K562 (cell line): Measurements from ENCODE around the gene SMIM35. TPM values are rescaled to one million over a fixed set of nuclear protein-coding genes. Genes with fewer than 3 reads are reported as not detected.

Experiments
- ATAC-seq: fragments of 200-7000 bp; cut with Tn5 transposase; 3 replicates; pipeline ENCODE4 v1.9.1; 2020; ENCODE audit warnings: moderate library complexity
- BruUV-seq: library from RNA; stranded (reverse); fragments of 400-500 nt; replicated peaks from 2 replicates; lab custom pipeline; 2021; lab: Mats Ljungman, UMichigan
- CTCF ChIA-PET: fragments of 300-600 bp; formaldehyde crosslinking; extraction: SDS; loops from one replicate; lab custom pipeline; 2021; ENCODE audit warnings: low intra/inter-chr PET ratio; lab: Yijun Ruan, JAX
- POLR2A ChIA-PET: fragments of 300-600, 350-650 bp; sonication (Branson Sonifier 250); formaldehyde crosslinking; extraction: SDS; loops from one replicate; lab custom pipeline; 2021; ENCODE audit warnings: antibody characterized with exemption, inconsistent platforms; lab: Yijun Ruan, JAX
- DNase-seq, 4 experiments: peaks; one replicate each; pipeline versions ENCODE4 v3.0.0 to v3.0.0-alpha.2; 2011 to 2018; ENCODE audit warnings: low spot score in 3 of 4, mixed read lengths in 3 of 4; ENCODE audit errors: extremely low read depth in 1 of 4
- FAIRE-seq: peaks from 2 replicates; lab custom pipeline; 2011; peaks lifted over from hg19 to GRCh38; lab: Jason Lieb, UNC
- H2AFZ ChIP-seq: 2 replicates; pipeline ENCODE4 v1.6.0; 2011; ENCODE audit warnings: low read depth, low read length, control low read depth, inconsistent platforms
- H3K27ac ChIP-seq: fragments of 200-600 bp; 3 replicates; pipeline ENCODE4 v1.8.0; 2011; ENCODE audit warnings: low read depth, mild to moderate bottlenecking, control low read depth, inconsistent platforms, low read length, moderate library complexity, mixed read lengths; ENCODE audit errors: extremely low read depth
- H3K27me3 ChIP-seq, 2 experiments: fragments of 300-600 bp in 1 of 2; 2 replicates in 1 of 2; 3 replicates in 1 of 2; pipeline versions ENCODE4 v1.6.0 to v1.8.0; 2011; ENCODE audit warnings: inconsistent platforms in 2 of 2, low read length in 2 of 2, mild to moderate bottlenecking in 1 of 2, mixed read lengths in 1 of 2, moderate library complexity in 1 of 2; ENCODE audit not compliant: control insufficient read depth in 2 of 2, insufficient read depth in 2 of 2
- H3K36me3 ChIP-seq: fragments of 300-600 bp; 3 replicates; pipeline ENCODE4 v1.8.0; 2011; ENCODE audit warnings: mild to moderate bottlenecking, low read length, inconsistent platforms; ENCODE audit not compliant: control insufficient read depth, insufficient read depth
- H3K4me1 ChIP-seq, 2 experiments: fragments of 200-600 bp in 1 of 2; replicated peaks in 1 of 2; 2 replicates in 1 of 2; 3 replicates in 1 of 2; pipeline versions ENCODE4 v1.5.1 to v1.8.0; 2011; ENCODE audit warnings: inconsistent platforms in 2 of 2, low read length in 2 of 2, mild to moderate bottlenecking in 1 of 2, mixed read lengths in 1 of 2, moderate library complexity in 1 of 2; ENCODE audit not compliant: control insufficient read depth in 2 of 2, insufficient read depth in 2 of 2
- H3K4me2 ChIP-seq: 2 replicates; pipeline ENCODE4 v1.6.1; 2011; ENCODE audit warnings: low read length, control low read depth, inconsistent platforms, mixed read lengths; ENCODE audit not compliant: insufficient read depth
- H3K4me3 ChIP-seq: fragments of 200-600 bp; sonication (generic), shearing (Covaris generic); 2 replicates; pipeline ENCODE4 v1.5.1; 2016; ENCODE audit warnings: control low read depth, inconsistent platforms
- H3K79me2 ChIP-seq: fragments of 200-600 bp; 3 replicates; pipeline ENCODE4 v1.8.0; 2011; ENCODE audit warnings: low read length, inconsistent platforms; ENCODE audit not compliant: control insufficient read depth, insufficient read depth
- H3K9ac ChIP-seq, 2 experiments: 2 replicates each; pipeline versions ENCODE4 v1.6.0 to v1.6.1; 2011; ENCODE audit warnings: low read depth in 2 of 2, low read length in 2 of 2, control low read depth in 1 of 2, inconsistent platforms in 1 of 2, mild to moderate bottlenecking in 1 of 2, mixed read lengths in 1 of 2; ENCODE audit not compliant: insufficient read depth in 1 of 2
- H3K9me1 ChIP-seq: one replicate; pipeline ENCODE4 v1.6.0; 2011; ENCODE audit warnings: inconsistent platforms, mild to moderate bottlenecking, low read length, moderate library complexity; ENCODE audit not compliant: control insufficient read depth, insufficient read depth
- H3K9me3 ChIP-seq: replicated peaks from 2 replicates; pipeline ENCODE4 v1.5.1; 2011; ENCODE audit warnings: low read depth, low read length, inconsistent platforms; ENCODE audit not compliant: control insufficient read depth, insufficient read depth
- H4K20me1 ChIP-seq: replicated peaks from 2 replicates; pipeline ENCODE4 v1.6.1; 2011; ENCODE audit warnings: low read length, inconsistent platforms, mixed read lengths; ENCODE audit not compliant: control insufficient read depth, insufficient read depth
- RBFOX2 ChIP-seq: fragments of 200-400 bp; formaldehyde crosslinking; IDR thresholded peaks from 2 replicates; pipeline ENCODE4 v1.6.1; 2017; ENCODE audit warnings: low read depth, mild to moderate bottlenecking, low read length, moderate library complexity
- RBM17 ChIP-seq: fragments of 200-400 bp; formaldehyde crosslinking; IDR thresholded peaks from 2 replicates; pipeline ENCODE4 v1.6.1; 2017; ENCODE audit warnings: low read depth, mild to moderate bottlenecking, low read length, borderline replicate concordance
- ZEB2 ChIP-seq: fragments of 450-650 bp; IDR thresholded peaks from 2 replicates; pipeline ENCODE4 v1.6.1; 2016
- ZNF282 ChIP-seq: sonication (generic); formaldehyde crosslinking; IDR thresholded peaks from 2 replicates; pipeline ENCODE4 v1.8.1; 2023; ENCODE audit warnings: missing genetic modification reagents
- WGBS: fragments of 100-300 bp; shearing (Covaris generic); methylation state at CpG from one replicate; pipeline ENCODE4 v1.1.6; 2016; ENCODE audit warnings: low coverage, mixed read lengths; ENCODE audit not compliant: insufficient coverage; ENCODE audit errors: missing lambda C conversion rate; 5-methylcytosine and 5-hydroxymethylcytosine counted together
- in situ Hi-C: fragments of 300-500 bp; cut with MboI; formaldehyde crosslinking; loops from 4 replicates; pipeline ENCODE4 v1.15.0; 2018; ENCODE audit warnings: inconsistent platforms, mixed read lengths
- intact Hi-C: fragments of 100-400 bp; cut with micrococcal nuclease; formaldehyde crosslinking; loops from 2 replicates; pipeline ENCODE4 v1.14.2; 2022
- polyA plus RNA-seq, 8 experiments: library from polyadenylated mRNA; depleted of rRNA in 4 of 8; stranded (reverse) in 5 of 8; unstranded in 3 of 8; fragments of >200 nt; fragmentation: Nextera tagmentation in 2 of 8; fragmentation: Illumina TruSeq in 1 of 8; extraction: Ambion mirVana in 2 of 8; extraction: Trizol in 1 of 8; gene quantifications; 2 replicates each; pipeline versions ENCODE4 v1.2.1 to v1.2.3, GENCODE V29; 2011 to 2014; ENCODE audit warnings: inconsistent platforms in 1 of 8, missing spikeins in 1 of 8
- total RNA-seq, 7 experiments: library from RNA; depleted of rRNA in 6 of 7; stranded (reverse); fragments of >200 nt in 6 of 7; fragmentation: Illumina TruSeq in 2 of 7; extraction: Trizol in 2 of 7; gene quantifications; 2 replicates each; pipeline versions ENCODE4 v1.2.1 to v1.2.3, GENCODE V29; 2011 to 2021; ENCODE audit warnings: low replicate concordance in 1 of 7
- TF ChIP-seq, protein P1 (sequence below): sonication (generic); formaldehyde crosslinking; IDR thresholded peaks from 2 replicates; pipeline ENCODE4 v1.8.0; 2022; ENCODE audit warnings: mild to moderate bottlenecking, missing genetic modification reagents
- TF ChIP-seq, protein P2 (sequence below): fragments of 250-450 bp; sonication (Bioruptor Pico); IDR thresholded peaks from 2 replicates; pipeline ENCODE4 v1.5.0; 2020; ENCODE audit warnings: mild to moderate bottlenecking
- TF ChIP-seq, protein P3 (sequence below): fragments of 250-450 bp; sonication (Bioruptor Pico); IDR thresholded peaks from 2 replicates; pipeline ENCODE4 v1.5.1; 2021; ENCODE audit warnings: mild to moderate bottlenecking
- TF ChIP-seq, protein P4 (sequence below): IDR thresholded peaks from 2 replicates; pipeline ENCODE4 v1.6.1; 2012; ENCODE audit warnings: low read depth, low read length, improper control_type of control experiment, borderline replicate concordance
- TF ChIP-seq, protein P5 (sequence below), 2 experiments: fragments of 450-650 bp in 1 of 2; IDR thresholded peaks; 2 replicates each; pipeline ENCODE4 v1.6.1; 2011 to 2017; ENCODE audit warnings: low read depth in 2 of 2, antibody characterized with exemption in 1 of 2, borderline replicate concordance in 1 of 2, low read length in 1 of 2, mild to moderate bottlenecking in 1 of 2, mixed read lengths in 1 of 2; ENCODE audit not compliant: control insufficient read depth in 1 of 2
- TF ChIP-seq, protein P6 (sequence below): fragments of 450-650 bp; IDR thresholded peaks from 2 replicates; pipeline ENCODE4 v1.6.1; 2016; ENCODE audit warnings: missing biosample characterization, missing genetic modification characterization

Gene SMIM35
- total and polyA plus RNA-seq, 9 of the 15 experiments (the other 6 are each of a cell fraction or from before 2014, with no cell fraction given), result 0.03 TPM; not detected in 7

DNA sequence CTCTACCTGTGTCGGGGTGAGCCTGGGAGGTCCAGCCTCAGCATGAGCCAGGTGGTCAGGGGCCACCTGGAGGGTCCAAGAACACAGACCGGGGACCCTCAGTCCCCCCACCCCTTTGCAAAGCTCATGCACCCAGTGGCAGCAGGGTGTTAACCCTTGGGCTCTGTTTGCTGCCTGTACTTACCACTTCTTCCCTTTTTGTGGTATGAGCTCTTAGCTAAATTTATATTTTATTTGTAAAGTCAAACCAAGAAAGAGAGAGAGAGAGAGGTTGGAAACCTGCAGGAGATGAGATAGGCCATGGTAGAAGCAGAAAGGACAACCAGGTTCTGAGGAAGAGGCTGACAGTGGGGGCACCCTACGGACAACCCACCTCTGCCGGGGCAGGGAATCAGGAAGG lies 70.7 kb downstream of the SMIM35 start:
- H3K4me3 ChIP-seq, result no peak overlapping the region
- H3K4me1 ChIP-seq, result peaks cover 26 to 27% of the 10 kb centered on the region in 2 experiments
- no peak overlapping the region for H2AFZ ChIP-seq
- WGBS, result 44% methylated on average over 4 of the region's 4 CpGs
- no peaks in the 10 kb centered on the region for H3K27me3 ChIP-seq
- ATAC-seq (no peak), DNase-seq (no peak), FAIRE-seq (no peak)
- no peaks in the 10 kb centered on the region for H3K36me3 ChIP-seq
- no peak overlapping the region for H3K27ac ChIP-seq
- ChIA-PET POLR2A (interaction anchor here (0.7 to 1.5 kb wide), 3 partner anchors 9 to 12 kb away, joined by 3 to 4 read pairs (median 3); no protein-coding TSS in a partner anchor), CTCF (no interaction called here)
- no peaks in the 10 kb centered on the region for H4K20me1 ChIP-seq
- in situ Hi-C loops (no loop called here), intact Hi-C loops (no loop called here)
- H3K79me2 ChIP-seq, result no peaks in the 10 kb centered on the region
- H3K9ac ChIP-seq, result no peak overlapping the region; a peak in 1 of 4 replicates
- no peaks in the 10 kb centered on the region for H3K9me1 ChIP-seq
- BruUV-seq, result no TSS peak
- no peak overlapping the region for H3K4me2 ChIP-seq
- H3K9me3 ChIP-seq, result no peaks in the 10 kb centered on the region
- TF ChIP-seq, protein P1, sequence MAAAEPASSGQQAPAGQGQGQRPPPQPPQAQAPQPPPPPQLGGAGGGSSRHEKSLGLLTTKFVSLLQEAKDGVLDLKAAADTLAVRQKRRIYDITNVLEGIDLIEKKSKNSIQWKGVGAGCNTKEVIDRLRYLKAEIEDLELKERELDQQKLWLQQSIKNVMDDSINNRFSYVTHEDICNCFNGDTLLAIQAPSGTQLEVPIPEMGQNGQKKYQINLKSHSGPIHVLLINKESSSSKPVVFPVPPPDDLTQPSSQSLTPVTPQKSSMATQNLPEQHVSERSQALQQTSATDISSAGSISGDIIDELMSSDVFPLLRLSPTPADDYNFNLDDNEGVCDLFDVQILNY (CRISPR knock-in tag), result no peak
- TF ChIP-seq RBM17, result no peak
- TF ChIP-seq, protein P2, sequence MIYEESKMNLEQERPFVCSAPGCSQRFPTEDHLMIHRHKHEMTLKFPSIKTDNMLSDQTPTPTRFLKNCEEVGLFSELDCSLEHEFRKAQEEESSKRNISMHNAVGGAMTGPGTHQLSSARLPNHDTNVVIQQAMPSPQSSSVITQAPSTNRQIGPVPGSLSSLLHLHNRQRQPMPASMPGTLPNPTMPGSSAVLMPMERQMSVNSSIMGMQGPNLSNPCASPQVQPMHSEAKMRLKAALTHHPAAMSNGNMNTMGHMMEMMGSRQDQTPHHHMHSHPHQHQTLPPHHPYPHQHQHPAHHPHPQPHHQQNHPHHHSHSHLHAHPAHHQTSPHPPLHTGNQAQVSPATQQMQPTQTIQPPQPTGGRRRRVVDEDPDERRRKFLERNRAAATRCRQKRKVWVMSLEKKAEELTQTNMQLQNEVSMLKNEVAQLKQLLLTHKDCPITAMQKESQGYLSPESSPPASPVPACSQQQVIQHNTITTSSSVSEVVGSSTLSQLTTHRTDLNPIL (CRISPR knock-in tag), result no peak
- TF ChIP-seq, protein P3, sequence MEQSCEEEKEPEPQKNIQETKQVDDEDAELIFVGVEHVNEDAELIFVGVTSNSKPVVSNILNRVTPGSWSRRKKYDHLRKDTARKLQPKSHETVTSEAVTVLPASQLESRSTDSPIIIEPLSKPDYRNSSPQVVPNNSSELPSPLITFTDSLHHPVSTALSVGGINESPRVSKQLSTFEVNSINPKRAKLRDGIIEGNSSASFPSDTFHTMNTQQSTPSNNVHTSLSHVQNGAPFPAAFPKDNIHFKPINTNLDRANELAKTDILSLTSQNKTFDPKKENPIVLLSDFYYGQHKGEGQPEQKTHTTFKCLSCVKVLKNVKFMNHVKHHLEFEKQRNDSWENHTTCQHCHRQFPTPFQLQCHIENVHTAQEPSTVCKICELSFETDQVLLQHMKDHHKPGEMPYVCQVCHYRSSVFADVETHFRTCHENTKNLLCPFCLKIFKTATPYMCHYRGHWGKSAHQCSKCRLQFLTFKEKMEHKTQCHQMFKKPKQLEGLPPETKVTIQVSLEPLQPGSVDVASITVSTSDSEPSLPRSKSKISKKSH, result no peak
- TF ChIP-seq, protein P4, sequence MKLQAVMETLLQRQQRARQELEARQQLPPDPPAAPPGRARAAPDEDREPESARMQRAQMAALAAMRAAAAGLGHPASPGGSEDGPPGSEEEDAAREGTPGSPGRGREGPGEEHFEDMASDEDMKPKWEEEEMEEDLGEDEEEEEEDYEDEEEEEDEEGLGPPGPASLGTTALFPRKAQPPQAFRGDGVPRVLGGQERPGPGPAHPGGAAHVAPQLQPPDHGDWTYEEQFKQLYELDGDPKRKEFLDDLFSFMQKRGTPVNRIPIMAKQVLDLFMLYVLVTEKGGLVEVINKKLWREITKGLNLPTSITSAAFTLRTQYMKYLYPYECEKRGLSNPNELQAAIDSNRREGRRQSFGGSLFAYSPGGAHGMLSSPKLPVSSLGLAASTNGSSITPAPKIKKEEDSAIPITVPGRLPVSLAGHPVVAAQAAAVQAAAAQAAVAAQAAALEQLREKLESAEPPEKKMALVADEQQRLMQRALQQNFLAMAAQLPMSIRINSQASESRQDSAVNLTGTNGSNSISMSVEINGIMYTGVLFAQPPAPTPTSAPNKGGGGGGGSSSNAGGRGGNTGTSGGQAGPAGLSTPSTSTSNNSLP, result no peak
- no peak for TF ChIP-seq ZNF282
- TF ChIP-seq ZEB2, result no peak
- TF ChIP-seq RBFOX2, result no peak
- TF ChIP-seq, protein P5, sequence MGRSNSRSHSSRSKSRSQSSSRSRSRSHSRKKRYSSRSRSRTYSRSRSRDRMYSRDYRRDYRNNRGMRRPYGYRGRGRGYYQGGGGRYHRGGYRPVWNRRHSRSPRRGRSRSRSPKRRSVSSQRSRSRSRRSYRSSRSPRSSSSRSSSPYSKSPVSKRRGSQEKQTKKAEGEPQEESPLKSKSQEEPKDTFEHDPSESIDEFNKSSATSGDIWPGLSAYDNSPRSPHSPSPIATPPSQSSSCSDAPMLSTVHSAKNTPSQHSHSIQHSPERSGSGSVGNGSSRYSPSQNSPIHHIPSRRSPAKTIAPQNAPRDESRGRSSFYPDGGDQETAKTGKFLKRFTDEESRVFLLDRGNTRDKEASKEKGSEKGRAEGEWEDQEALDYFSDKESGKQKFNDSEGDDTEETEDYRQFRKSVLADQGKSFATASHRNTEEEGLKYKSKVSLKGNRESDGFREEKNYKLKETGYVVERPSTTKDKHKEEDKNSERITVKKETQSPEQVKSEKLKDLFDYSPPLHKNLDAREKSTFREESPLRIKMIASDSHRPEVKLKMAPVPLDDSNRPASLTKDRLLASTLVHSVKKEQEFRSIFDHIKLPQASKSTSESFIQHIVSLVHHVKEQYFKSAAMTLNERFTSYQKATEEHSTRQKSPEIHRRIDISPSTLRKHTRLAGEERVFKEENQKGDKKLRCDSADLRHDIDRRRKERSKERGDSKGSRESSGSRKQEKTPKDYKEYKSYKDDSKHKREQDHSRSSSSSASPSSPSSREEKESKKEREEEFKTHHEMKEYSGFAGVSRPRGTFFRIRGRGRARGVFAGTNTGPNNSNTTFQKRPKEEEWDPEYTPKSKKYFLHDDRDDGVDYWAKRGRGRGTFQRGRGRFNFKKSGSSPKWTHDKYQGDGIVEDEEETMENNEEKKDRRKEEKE (IDR thresholded peaks at IDR 0.05; ENCODE audit: borderline replicate concordance in 1 of 2, control insufficient read depth in 1 of 2, low read depth in 2 of 2, low read length in 1 of 2), result no peak
- TF ChIP-seq, protein P6, sequence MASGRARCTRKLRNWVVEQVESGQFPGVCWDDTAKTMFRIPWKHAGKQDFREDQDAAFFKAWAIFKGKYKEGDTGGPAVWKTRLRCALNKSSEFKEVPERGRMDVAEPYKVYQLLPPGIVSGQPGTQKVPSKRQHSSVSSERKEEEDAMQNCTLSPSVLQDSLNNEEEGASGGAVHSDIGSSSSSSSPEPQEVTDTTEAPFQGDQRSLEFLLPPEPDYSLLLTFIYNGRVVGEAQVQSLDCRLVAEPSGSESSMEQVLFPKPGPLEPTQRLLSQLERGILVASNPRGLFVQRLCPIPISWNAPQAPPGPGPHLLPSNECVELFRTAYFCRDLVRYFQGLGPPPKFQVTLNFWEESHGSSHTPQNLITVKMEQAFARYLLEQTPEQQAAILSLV (tag), result no peak
